ENCODE results near the gene AUTS2. TPM values are rescaled to one million over a fixed set of nuclear protein-coding genes. Genes with fewer than 3 reads are reported as not detected.

Gene AUTS2
- total RNA-seq, 1 experiment from 2014 or later: 2.5 TPM

- intact Hi-C loops (cut with micrococcal nuclease; ENCODE audit: unreplicated experiment) (no loop called here), in situ Hi-C loops (cut with HindIII; ENCODE audit: low pct_unique_long_range_greater_than_20kb, low sequenced_read_pairs) (no loop called here)
- POLR2A ChIA-PET: interaction anchor here (0.6 kb wide), 1 partner anchor 56 kb away, joined by 4 read pairs; no protein-coding TSS in a partner anchor
- no peak for ATAC-seq
- CTCF ChIA-PET: no interaction called here
- Histone ChIP-seq H3K4me1 (ENCODE audit: control insufficient read depth, insufficient read depth, low read length) (no peaks in the 10 kb centered on the region), H3K36me3 (ENCODE audit: control insufficient read depth, insufficient read depth, low read length) (no peaks in the 10 kb centered on the region), H3K4me3 (ENCODE audit: low read depth in 2 of 2, low read length in 2 of 2) (no peak overlapping the region), H3K9me3 (ENCODE audit: control insufficient read depth, insufficient read depth, low read depth, low read length) (no peaks in the 10 kb centered on the region), H3K27ac (ENCODE audit: low read length) (no peak overlapping the region), H3K27me3 (ENCODE audit: control insufficient read depth, insufficient read depth, low read length) (no peaks in the 10 kb centered on the region)
- TF ChIP-seq, protein P1, sequence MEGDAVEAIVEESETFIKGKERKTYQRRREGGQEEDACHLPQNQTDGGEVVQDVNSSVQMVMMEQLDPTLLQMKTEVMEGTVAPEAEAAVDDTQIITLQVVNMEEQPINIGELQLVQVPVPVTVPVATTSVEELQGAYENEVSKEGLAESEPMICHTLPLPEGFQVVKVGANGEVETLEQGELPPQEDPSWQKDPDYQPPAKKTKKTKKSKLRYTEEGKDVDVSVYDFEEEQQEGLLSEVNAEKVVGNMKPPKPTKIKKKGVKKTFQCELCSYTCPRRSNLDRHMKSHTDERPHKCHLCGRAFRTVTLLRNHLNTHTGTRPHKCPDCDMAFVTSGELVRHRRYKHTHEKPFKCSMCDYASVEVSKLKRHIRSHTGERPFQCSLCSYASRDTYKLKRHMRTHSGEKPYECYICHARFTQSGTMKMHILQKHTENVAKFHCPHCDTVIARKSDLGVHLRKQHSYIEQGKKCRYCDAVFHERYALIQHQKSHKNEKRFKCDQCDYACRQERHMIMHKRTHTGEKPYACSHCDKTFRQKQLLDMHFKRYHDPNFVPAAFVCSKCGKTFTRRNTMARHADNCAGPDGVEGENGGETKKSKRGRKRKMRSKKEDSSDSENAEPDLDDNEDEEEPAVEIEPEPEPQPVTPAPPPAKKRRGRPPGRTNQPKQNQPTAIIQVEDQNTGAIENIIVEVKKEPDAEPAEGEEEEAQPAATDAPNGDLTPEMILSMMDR (IDR thresholded peaks at IDR 0.05): no peak
- TF ChIP-seq REST (IDR thresholded peaks at IDR 0.05; ENCODE audit: insufficient read depth in 1 of 2, low read depth in 2 of 2, low read length in 1 of 2) (no peak), TCF7L2 (IDR thresholded peaks at IDR 0.05; ENCODE audit: low read depth, low read length) (no peak), POLR2AphosphoS5 (IDR thresholded peaks at IDR 0.05; ENCODE audit: low read depth, low read length) (no peak), SIN3A (IDR thresholded peaks at IDR 0.05; ENCODE audit: borderline replicate concordance, insufficient read depth, low read depth, low read length) (no peak)
- no peak for DNase-seq (ENCODE audit: low read depth, low spot score)
- no TSS peak for BruUV-seq (replicated peaks)
These were observed 1109.6 kb downstream of the AUTS2 start for GRCh38 chr7:70707823-70708243.

DNA sequence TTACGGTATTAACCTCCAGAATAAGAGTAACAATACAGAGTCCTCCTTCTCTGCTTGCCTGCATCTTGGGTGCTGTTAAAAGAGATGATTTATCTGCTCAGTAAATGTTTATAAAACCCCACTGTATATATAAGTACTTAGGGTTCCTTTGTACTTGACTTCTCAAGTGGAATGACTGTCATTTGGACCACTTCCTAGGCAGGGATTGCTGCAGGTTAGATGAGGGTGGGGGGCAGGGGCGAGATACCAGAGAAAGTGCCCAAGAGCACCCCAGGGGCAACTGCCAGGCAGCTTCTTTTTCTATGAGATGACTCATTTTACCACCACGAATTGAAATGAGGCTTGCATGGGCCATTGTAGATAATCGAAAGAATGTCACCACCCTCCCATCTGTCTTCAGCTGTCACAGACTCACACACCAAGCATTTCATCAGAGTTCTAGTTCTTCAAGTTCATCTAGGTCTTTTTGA, 1111.8 kb downstream of the AUTS2 start:
- CTCF ChIA-PET: no interaction called here
- TF ChIP-seq REST (IDR thresholded peaks at IDR 0.05; ENCODE audit: insufficient read depth in 1 of 2, low read depth in 2 of 2, low read length in 1 of 2) (no peak), POLR2AphosphoS5 (IDR thresholded peaks at IDR 0.05; ENCODE audit: low read depth, low read length) (no peak), SIN3A (IDR thresholded peaks at IDR 0.05; ENCODE audit: borderline replicate concordance, insufficient read depth, low read depth, low read length) (no peak), TCF7L2 (IDR thresholded peaks at IDR 0.05; ENCODE audit: low read depth, low read length) (no peak)
- TF ChIP-seq, protein P1 (IDR thresholded peaks at IDR 0.05): no peak
- Histone ChIP-seq H3K4me1 (ENCODE audit: control insufficient read depth, insufficient read depth, low read length) (no peaks in the 10 kb centered on the region), H3K27me3 (ENCODE audit: control insufficient read depth, insufficient read depth, low read length) (no peaks in the 10 kb centered on the region), H3K36me3 (ENCODE audit: control insufficient read depth, insufficient read depth, low read length) (no peaks in the 10 kb centered on the region), H3K27ac (ENCODE audit: low read length) (no peak overlapping the region), H3K4me3 (ENCODE audit: low read depth in 2 of 2, low read length in 2 of 2) (no peak overlapping the region), H3K9me3 (ENCODE audit: control insufficient read depth, insufficient read depth, low read depth, low read length) (no peaks in the 10 kb centered on the region)
- POLR2A ChIA-PET: no interaction called here
- intact Hi-C loops (cut with micrococcal nuclease; ENCODE audit: unreplicated experiment): no loop called here
- BruUV-seq (replicated peaks): no TSS peak
- in situ Hi-C loops (cut with HindIII; ENCODE audit: low pct_unique_long_range_greater_than_20kb, low sequenced_read_pairs): no loop called here
- no peak for DNase-seq (ENCODE audit: low read depth, low spot score)
- ATAC-seq: no peak

Data from Panc1 (cell line).